ENCODE results near the gene ACHE. TPM values are rescaled to one million over a fixed set of nuclear protein-coding genes. Genes with fewer than 3 reads are reported as not detected.

The ACHE gene
- total RNA-seq, 1 donor from 2014 or later = 0.16 TPM

DNA sequence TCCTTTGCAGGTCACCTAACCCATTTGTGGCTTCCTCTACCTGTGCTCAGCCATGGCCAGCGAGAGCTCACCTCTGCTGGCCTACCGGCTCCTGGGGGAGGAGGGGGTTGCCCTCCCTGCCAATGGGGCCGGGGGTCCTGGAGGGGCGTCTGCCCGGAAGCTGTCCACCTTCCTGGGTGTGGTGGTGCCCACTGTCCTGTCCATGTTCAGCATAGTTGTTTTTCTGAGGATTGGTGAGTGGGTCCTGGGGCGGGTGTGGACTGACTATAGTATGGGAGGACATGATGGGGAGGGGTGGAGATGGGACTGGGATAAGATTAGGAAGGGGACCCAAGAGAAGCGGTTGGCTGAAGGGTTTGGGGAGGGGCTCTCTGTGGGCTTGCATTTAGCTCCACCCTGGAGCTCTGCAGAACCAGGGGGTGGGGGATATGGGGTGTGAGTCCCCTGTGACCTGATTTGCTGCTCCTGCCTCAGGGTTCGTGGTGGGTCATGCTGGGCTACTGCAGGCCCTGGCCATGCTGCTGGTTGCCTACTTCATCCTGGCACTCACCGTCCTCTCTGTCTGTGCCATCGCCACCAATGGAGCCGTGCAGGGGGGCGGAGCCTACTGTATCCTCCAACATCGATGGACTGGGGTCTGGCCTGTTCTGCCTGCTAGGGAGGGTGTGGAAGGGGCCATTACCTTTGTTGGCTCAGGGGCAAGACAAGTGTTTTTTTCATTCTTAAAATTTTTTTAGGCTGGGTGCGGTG lies 41.4 kb downstream of the ACHE start:
- Mint-ChIP-seq H3K4me3 (peak overlapping the region; percentile 38), H3K36me3 (ENCODE audit: low read depth) (peaks cover 29% of the 10 kb centered on the region), H3K27ac (no peak overlapping the region), H3K27me3 (no peaks in the 10 kb centered on the region), H3K4me1 (peaks cover 21% of the 10 kb centered on the region), H3K9me3 (no peaks in the 10 kb centered on the region)
- TF ChIP-seq, protein P1, sequence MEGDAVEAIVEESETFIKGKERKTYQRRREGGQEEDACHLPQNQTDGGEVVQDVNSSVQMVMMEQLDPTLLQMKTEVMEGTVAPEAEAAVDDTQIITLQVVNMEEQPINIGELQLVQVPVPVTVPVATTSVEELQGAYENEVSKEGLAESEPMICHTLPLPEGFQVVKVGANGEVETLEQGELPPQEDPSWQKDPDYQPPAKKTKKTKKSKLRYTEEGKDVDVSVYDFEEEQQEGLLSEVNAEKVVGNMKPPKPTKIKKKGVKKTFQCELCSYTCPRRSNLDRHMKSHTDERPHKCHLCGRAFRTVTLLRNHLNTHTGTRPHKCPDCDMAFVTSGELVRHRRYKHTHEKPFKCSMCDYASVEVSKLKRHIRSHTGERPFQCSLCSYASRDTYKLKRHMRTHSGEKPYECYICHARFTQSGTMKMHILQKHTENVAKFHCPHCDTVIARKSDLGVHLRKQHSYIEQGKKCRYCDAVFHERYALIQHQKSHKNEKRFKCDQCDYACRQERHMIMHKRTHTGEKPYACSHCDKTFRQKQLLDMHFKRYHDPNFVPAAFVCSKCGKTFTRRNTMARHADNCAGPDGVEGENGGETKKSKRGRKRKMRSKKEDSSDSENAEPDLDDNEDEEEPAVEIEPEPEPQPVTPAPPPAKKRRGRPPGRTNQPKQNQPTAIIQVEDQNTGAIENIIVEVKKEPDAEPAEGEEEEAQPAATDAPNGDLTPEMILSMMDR (IDR thresholded peaks at IDR 0.05) = no peak
- intact Hi-C loops (cut with micrococcal nuclease) = no loop called here
- no peak for ATAC-seq (ENCODE audit: low read depth)
- CTCF ChIA-PET = interaction anchor here (0.6 to 3.2 kb wide), 2 partner anchors 54 to 149 kb away, joined by 3 to 57 read pairs; partner anchors contain the start of gene POP7
- no peak for DNase-seq
- POLR2A ChIA-PET = interaction anchor here (1.0 to 3.5 kb wide), 5 partner anchors 10 to 49 kb away, joined by 3 to 17 read pairs (median 5); partner anchors contain the start of genes SRRT and UFSP1

DNA sequence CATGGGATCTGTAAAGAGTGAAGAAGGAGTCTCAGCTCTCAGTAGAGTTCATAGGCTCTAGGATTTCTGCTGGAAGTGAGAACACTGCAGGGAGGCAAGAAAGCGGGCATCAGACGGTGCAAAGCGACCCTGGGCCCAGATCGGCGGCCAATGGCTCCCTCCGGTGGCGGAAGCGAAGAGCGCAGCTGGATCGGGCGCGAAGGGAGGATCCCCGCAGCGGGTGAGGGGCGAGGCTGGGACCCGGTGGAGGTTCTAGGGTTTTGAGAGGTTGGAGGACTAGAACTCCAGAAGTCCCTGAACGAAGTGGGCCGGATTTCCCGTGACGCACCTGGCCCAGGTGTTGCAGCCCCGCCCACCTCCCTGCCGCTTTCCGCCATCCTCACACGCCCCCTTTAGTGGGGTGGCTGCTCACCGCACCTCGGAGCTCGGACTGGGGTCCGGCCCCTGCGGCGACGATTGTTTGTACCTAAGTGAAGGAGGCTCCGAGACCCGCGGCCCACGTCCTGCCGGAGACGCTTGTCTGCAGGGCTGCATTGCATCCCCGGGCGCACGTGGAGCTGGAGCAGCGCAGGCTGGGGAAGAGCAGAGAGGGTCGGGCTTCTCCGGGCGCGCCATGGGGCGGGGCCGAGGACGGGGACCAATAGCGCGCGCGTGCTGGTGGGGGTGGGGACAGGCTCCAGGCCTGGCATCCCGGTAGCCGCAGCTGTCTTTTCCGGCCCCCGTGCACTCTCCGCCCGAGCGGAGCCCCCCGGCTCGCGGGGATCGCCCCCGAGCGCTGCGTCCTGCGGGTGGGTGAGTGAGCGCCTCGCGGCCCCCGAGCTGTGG lies 43.4 kb downstream of the ACHE start, which contains the start of gene SLC12A9:
Gene SLC12A9, plus strand, starts transcription at position 666 of the 825 bp plus-strand sequence. CDS start 1,485 bp downstream, outside the sequence.
- Mint-ChIP-seq H3K4me1 (peaks cover 21% of the 10 kb centered on the region), H3K36me3 (ENCODE audit: low read depth) (peaks cover 18% of the 10 kb centered on the region), H3K27ac (peak within 1 kb of the TSS; percentile 75), H3K27me3 (no peaks in the 10 kb centered on the region), H3K9me3 (no peaks in the 10 kb centered on the region), H3K4me3 (peak within 1 kb of the TSS; percentile 89)
- intact Hi-C loops (cut with micrococcal nuclease) = loop anchor here (1.0 to 2.0 kb wide), 13 partner anchors 15 to 383 kb away; partner anchors contain the start of genes EPHB4, FBXO24 and LRCH4
- DNase-seq = peak; percentile 83
- ChIA-PET CTCF (interaction anchor here (0.5 to 3.6 kb wide), 21 partner anchors 9 to 306 kb away, joined by 3 to 64 read pairs (median 3); partner anchors contain the start of genes GIGYF1, POP7, SRRT and UFSP1), POLR2A (interaction anchor here (0.6 to 3.5 kb wide), 22 partner anchors 13 to 465 kb away, joined by 3 to 26 read pairs (median 6); partner anchors contain the start of genes FBXO24, LRCH4, POP7 and SRRT)
- TF ChIP-seq, protein P1 (IDR thresholded peaks at IDR 0.05) = peak; percentile 79
- ATAC-seq (ENCODE audit: low read depth) = peak; percentile 93

DNA sequence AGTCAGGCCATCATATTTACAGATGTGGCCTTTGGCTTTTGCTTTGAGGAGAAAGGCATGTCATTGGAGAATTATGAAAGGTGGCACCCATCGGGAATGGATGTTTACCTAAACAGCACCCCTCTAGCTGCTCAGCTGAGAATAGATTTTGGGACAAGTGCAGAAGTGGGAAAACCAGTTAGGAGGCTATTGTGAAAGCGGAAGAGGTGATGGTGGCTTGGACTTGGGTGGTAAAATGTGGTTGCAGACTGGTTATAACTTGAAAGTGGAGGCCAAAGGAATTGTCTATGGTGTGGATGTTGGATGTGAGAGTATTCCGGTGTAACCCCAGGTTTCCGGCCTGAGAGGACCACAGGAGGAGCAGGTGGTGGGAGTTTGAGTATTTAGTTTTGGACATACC lies 48.3 kb downstream of the ACHE start:
- no peaks in the 10 kb centered on the region for H3K27me3 Mint-ChIP-seq
- intact Hi-C loops (cut with micrococcal nuclease) = no loop called here
- no peak overlapping the region for H3K4me3 Mint-ChIP-seq
- no peaks in the 10 kb centered on the region for H3K36me3 Mint-ChIP-seq (ENCODE audit: low read depth)
- peaks cover 5% of the 10 kb centered on the region for H3K4me1 Mint-ChIP-seq
- H3K27ac Mint-ChIP-seq = no peak overlapping the region
- DNase-seq = no peak
- H3K9me3 Mint-ChIP-seq = no peaks in the 10 kb centered on the region
- ChIA-PET CTCF (interaction anchor here (1.2 kb wide), 1 partner anchor 48 kb away, joined by 4 read pairs; no protein-coding TSS in a partner anchor), POLR2A (no interaction called here)
- ATAC-seq (ENCODE audit: low read depth) = no peak
- TF ChIP-seq, protein P1 (IDR thresholded peaks at IDR 0.05) = no peak

DNA sequence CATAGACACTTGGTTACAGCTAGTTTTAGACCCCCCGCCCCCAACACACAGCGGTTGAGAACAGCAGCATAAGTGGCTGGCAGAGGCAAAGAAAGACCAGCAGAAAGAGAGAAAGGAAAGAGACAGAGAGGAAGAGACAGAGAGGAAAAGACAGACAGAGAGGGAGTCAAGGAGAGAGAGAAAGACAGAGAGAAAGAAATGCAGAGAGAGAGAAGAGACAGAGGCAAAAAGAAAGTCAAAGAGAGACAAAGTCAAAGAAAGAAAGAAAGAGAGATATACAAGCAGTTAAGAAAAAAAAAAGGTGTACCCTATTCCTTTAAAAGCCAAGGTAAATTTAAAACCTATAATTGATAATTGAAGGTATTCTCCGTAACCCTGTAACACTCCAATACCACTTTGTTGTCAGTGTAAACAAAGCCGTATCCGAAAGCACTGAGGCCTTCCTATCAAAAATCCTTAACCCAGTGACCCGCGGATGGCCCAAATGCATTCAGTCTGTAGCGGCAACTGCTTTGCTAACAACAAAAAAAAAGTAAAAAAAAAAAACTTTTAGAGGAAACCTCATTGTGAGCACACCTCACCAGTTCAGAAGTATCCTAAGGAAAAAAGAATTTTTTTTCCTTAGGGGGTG lies 55.1 kb downstream of the ACHE start:
- no peak overlapping the region for H3K4me3 Mint-ChIP-seq
- no peaks in the 10 kb centered on the region for H3K36me3 Mint-ChIP-seq (ENCODE audit: low read depth)
- DNase-seq (no peak), ATAC-seq (ENCODE audit: low read depth) (no peak)
- H3K9me3 Mint-ChIP-seq = no peaks in the 10 kb centered on the region
- peaks cover 16% of the 10 kb centered on the region for H3K4me1 Mint-ChIP-seq
- H3K27me3 Mint-ChIP-seq = no peaks in the 10 kb centered on the region
- intact Hi-C loops (cut with micrococcal nuclease) = no loop called here
- TF ChIP-seq, protein P1 (IDR thresholded peaks at IDR 0.05) = no peak
- POLR2A ChIA-PET = no interaction called here
- CTCF ChIA-PET = no interaction called here
- H3K27ac Mint-ChIP-seq = no peak overlapping the region

Other genes starting within 250 kb of the ACHE start
- not detected in 2 replicates for gene ACTL6B, start 239.4 kb downstream of the ACHE start, total RNA-seq
- 129 and 132 TPM in 2 replicates for gene GNB2, start 222.1 kb downstream of the ACHE start, total RNA-seq
- 66.5 and 76.6 TPM in 2 replicates for gene GIGYF1, start 201.6 kb downstream of the ACHE start, total RNA-seq
- gene POP7, start 189.8 kb downstream of the ACHE start, total RNA-seq = 21.5 and 21.7 TPM in 2 replicates
- gene EPO, start 175.4 kb downstream of the ACHE start, total RNA-seq = not detected in 2 replicates
- gene ZAN, start 162.3 kb downstream of the ACHE start, total RNA-seq = not detected in 2 replicates
- 2.5 and 4.1 TPM in 2 replicates for gene EPHB4, start 68.4 kb downstream of the ACHE start, total RNA-seq
- gene SLC12A9, start 43.2 kb downstream of the ACHE start, total RNA-seq = 48.0 and 48.9 TPM in 2 replicates
- 12.6 and 16.9 TPM in 2 replicates for gene TRIP6, start 28.5 kb downstream of the ACHE start, total RNA-seq
- 229 and 244 TPM in 2 replicates for gene SRRT, start 20.8 kb downstream of the ACHE start, total RNA-seq
- 3.4 and 4.5 TPM in 2 replicates for gene UFSP1, start 6.2 kb downstream of the ACHE start, total RNA-seq
- gene MUC3A, start 53.6 kb upstream of the ACHE start, total RNA-seq = not detected in 2 replicates
- gene MUC12, start 73.7 kb upstream of the ACHE start, total RNA-seq = not detected in 2 replicates
- not detected in 2 replicates for gene MUC17, start 124.2 kb upstream of the ACHE start, total RNA-seq
- gene TRIM56, start 189.6 kb upstream of the ACHE start, total RNA-seq = 53.0 and 57.5 TPM in 2 replicates
- not detected in 2 replicates for gene SERPINE1, start 231.2 kb upstream of the ACHE start, total RNA-seq